GM18526 (cell line): ENCODE data around the gene DCDC1.

Source experiments
- POLR2A ChIP-seq: IDR thresholded peaks from 3 replicates; pipeline ENCODE4 v1.6.1; 2011; ENCODE audit not compliant: insufficient read length; ENCODE audit errors: extremely low read depth

The DCDC1 gene

GRCh38 chr11:31019786-31020185, 349.8 kb downstream of the DCDC1 start:
- TF ChIP-seq POLR2A = no peak

- TF ChIP-seq POLR2A = no peak
Observed at GRCh38 chr11:31005202-31005601, 364.3 kb downstream of the DCDC1 start.

- no peak for TF ChIP-seq POLR2A
Observed at GRCh38 chr11:31001427-31001826, 368.1 kb downstream of the DCDC1 start.

GRCh38 chr11:31000381-31000780, 369.2 kb downstream of the DCDC1 start:
- TF ChIP-seq POLR2A = no peak

GRCh38 chr11:30992513-30992849, 377.1 kb downstream of the DCDC1 start:
- TF ChIP-seq POLR2A = no peak

GRCh38 chr11:30991802-30992512, 377.6 kb downstream of the DCDC1 start:
- no peak for TF ChIP-seq POLR2A

- no peak for TF ChIP-seq POLR2A
Observed at GRCh38 chr11:30991376-30991775, 378.2 kb downstream of the DCDC1 start.

GRCh38 chr11:30990625-30991296, 378.8 kb downstream of the DCDC1 start:
- no peak for TF ChIP-seq POLR2A

- TF ChIP-seq POLR2A = no peak
Observed at GRCh38 chr11:30987819-30988218, 381.7 kb downstream of the DCDC1 start.

GRCh38 chr11:30985536-30985935, 384.0 kb downstream of the DCDC1 start:
- no peak for TF ChIP-seq POLR2A

- no peak for TF ChIP-seq POLR2A
Observed at GRCh38 chr11:30984827-30985226, 384.7 kb downstream of the DCDC1 start.

GRCh38 chr11:30984442-30984816, 385.1 kb downstream of the DCDC1 start:
- TF ChIP-seq POLR2A = no peak

GRCh38 chr11:30983776-30984441, 385.6 kb downstream of the DCDC1 start:
- no peak for TF ChIP-seq POLR2A

GRCh38 chr11:30983143-30983542, 386.4 kb downstream of the DCDC1 start:
- no peak for TF ChIP-seq POLR2A

GRCh38 chr11:30967579-30967978, 402.0 kb downstream of the DCDC1 start:
- TF ChIP-seq POLR2A = no peak

GRCh38 chr11:30960387-30960992, 409.0 kb downstream of the DCDC1 start:
- TF ChIP-seq POLR2A = no peak
